ENCODE results near the gene TPK1.

DNA sequence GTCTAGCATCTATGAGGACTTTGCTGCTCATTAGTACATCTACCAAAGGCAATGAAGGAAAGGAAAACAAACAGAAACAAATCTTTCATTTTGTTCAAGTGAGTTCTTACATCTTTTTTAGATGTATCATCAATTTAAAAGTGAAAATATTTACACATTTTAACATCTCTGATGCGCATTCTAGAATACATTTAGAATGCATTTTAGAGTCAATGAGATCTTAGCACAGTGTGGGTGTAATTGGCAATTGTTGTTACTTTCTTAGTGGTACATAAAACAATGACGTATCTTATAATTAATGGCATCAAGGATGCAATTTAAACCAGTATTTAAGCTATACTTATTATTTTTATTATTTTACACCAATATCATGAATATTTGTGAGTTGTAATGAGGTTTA, 51.4 kb downstream of the TPK1 start:
- TF ChIP-seq, protein P1, sequence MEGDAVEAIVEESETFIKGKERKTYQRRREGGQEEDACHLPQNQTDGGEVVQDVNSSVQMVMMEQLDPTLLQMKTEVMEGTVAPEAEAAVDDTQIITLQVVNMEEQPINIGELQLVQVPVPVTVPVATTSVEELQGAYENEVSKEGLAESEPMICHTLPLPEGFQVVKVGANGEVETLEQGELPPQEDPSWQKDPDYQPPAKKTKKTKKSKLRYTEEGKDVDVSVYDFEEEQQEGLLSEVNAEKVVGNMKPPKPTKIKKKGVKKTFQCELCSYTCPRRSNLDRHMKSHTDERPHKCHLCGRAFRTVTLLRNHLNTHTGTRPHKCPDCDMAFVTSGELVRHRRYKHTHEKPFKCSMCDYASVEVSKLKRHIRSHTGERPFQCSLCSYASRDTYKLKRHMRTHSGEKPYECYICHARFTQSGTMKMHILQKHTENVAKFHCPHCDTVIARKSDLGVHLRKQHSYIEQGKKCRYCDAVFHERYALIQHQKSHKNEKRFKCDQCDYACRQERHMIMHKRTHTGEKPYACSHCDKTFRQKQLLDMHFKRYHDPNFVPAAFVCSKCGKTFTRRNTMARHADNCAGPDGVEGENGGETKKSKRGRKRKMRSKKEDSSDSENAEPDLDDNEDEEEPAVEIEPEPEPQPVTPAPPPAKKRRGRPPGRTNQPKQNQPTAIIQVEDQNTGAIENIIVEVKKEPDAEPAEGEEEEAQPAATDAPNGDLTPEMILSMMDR (IDR thresholded peaks at IDR 0.05), result no peak
- no peak for TF ChIP-seq POLR2AphosphoS5 (IDR thresholded peaks at IDR 0.05; ENCODE audit: low read depth, low read length)
- TF ChIP-seq TCF7L2 (IDR thresholded peaks at IDR 0.05; ENCODE audit: low read depth, low read length), result no peak

Data from Panc1 (cell line).